ENCODE measurements around the gene SLC16A2.

Gene SLC16A2

GRCh38 chrX:74419864-74420195 is 1.5 kb upstream of the SLC16A2 start:
- TF ChIP-seq EZH2phosphoT487 (IDR thresholded peaks at IDR 0.05; ENCODE audit: borderline replicate concordance) (no peak), CTCF (conservative IDR thresholded peaks at IDR 0.05; ENCODE audit: low read length) (no peak)
- no peaks in the 10 kb centered on the region for H3K36me3 ChIP-seq (ENCODE audit: insufficient read depth, low read length)
- no peaks in the 10 kb centered on the region for H3K27me3 ChIP-seq (ENCODE audit: insufficient read depth, low read length, poor library complexity, severe bottlenecking)
- no peaks in the 10 kb centered on the region for H3K79me2 ChIP-seq (ENCODE audit: insufficient read depth, low read length)
- no peaks in the 10 kb centered on the region for H3K9me3 ChIP-seq (ENCODE audit: insufficient read depth, low read depth, low read length)
- peak overlapping the region; percentile 81 for H3K4me3 ChIP-seq (ENCODE audit: low read length, poor library complexity, severe bottlenecking)
- no peaks in the 10 kb centered on the region for H3F3A ChIP-seq (ENCODE audit: low read depth)
- no peaks in the 10 kb centered on the region for H3K9me2 ChIP-seq (replicated peaks; ENCODE audit: low read depth, low read length)
- no peaks in the 10 kb centered on the region for H3K4me1 ChIP-seq (ENCODE audit: insufficient read depth, low read length, poor library complexity, severe bottlenecking)
- H3K9ac ChIP-seq (ENCODE audit: low read depth, low read length, poor library complexity, severe bottlenecking) = peak overlapping the region; percentile 87
- H2AFZ ChIP-seq (ENCODE audit: low read length) = peak overlapping the region; percentile 92
- H3K4me2 ChIP-seq (ENCODE audit: low read depth, low read length, poor library complexity, severe bottlenecking) = peak overlapping the region; percentile 98
- no peaks in the 10 kb centered on the region for H4K20me1 ChIP-seq (ENCODE audit: insufficient read depth, low read length, poor library complexity, severe bottlenecking)

- peak overlapping the region; percentile 81 for H3K4me3 ChIP-seq (ENCODE audit: low read length, poor library complexity, severe bottlenecking)
- no peaks in the 10 kb centered on the region for H3K4me1 ChIP-seq (ENCODE audit: insufficient read depth, low read length, poor library complexity, severe bottlenecking)
- peak overlapping the region; percentile 98 for H3K4me2 ChIP-seq (ENCODE audit: low read depth, low read length, poor library complexity, severe bottlenecking)
- TF ChIP-seq EZH2phosphoT487 (IDR thresholded peaks at IDR 0.05; ENCODE audit: borderline replicate concordance) = no peak
- no peaks in the 10 kb centered on the region for H3F3A ChIP-seq (ENCODE audit: low read depth)
- no peaks in the 10 kb centered on the region for H3K9me3 ChIP-seq (ENCODE audit: insufficient read depth, low read depth, low read length)
- no peaks in the 10 kb centered on the region for H3K27me3 ChIP-seq (ENCODE audit: insufficient read depth, low read length, poor library complexity, severe bottlenecking)
- H4K20me1 ChIP-seq (ENCODE audit: insufficient read depth, low read length, poor library complexity, severe bottlenecking) = no peaks in the 10 kb centered on the region
- no peaks in the 10 kb centered on the region for H3K79me2 ChIP-seq (ENCODE audit: insufficient read depth, low read length)
- H3K9me2 ChIP-seq (replicated peaks; ENCODE audit: low read depth, low read length) = no peaks in the 10 kb centered on the region
- peak overlapping the region; percentile 87 for H3K9ac ChIP-seq (ENCODE audit: low read depth, low read length, poor library complexity, severe bottlenecking)
- peak overlapping the region; percentile 92 for H2AFZ ChIP-seq (ENCODE audit: low read length)
- H3K36me3 ChIP-seq (ENCODE audit: insufficient read depth, low read length) = no peaks in the 10 kb centered on the region
Observed at GRCh38 chrX:74420196-74421035, 877 bp upstream of the SLC16A2 start.

- Histone ChIP-seq H3K4me2 (ENCODE audit: low read depth, low read length, poor library complexity, severe bottlenecking) (peak overlapping the region; percentile 98), H3K36me3 (ENCODE audit: insufficient read depth, low read length) (no peaks in the 10 kb centered on the region), H3K4me1 (ENCODE audit: insufficient read depth, low read length, poor library complexity, severe bottlenecking) (no peaks in the 10 kb centered on the region), H2AFZ (ENCODE audit: low read length) (0 out of 2 replicates have a peak overlapping the region, but pooled peaks have one; percentile 92), H3K27me3 (ENCODE audit: insufficient read depth, low read length, poor library complexity, severe bottlenecking) (no peaks in the 10 kb centered on the region), H3K9me3 (ENCODE audit: insufficient read depth, low read depth, low read length) (no peaks in the 10 kb centered on the region), H4K20me1 (ENCODE audit: insufficient read depth, low read length, poor library complexity, severe bottlenecking) (no peaks in the 10 kb centered on the region), H3K9me2 (replicated peaks; ENCODE audit: low read depth, low read length) (no peaks in the 10 kb centered on the region), H3K79me2 (ENCODE audit: insufficient read depth, low read length) (no peaks in the 10 kb centered on the region), H3K9ac (ENCODE audit: low read depth, low read length, poor library complexity, severe bottlenecking) (no peak overlapping the region), H3K4me3 (ENCODE audit: low read length, poor library complexity, severe bottlenecking) (peak overlapping the region; percentile 81), H3F3A (ENCODE audit: low read depth) (no peaks in the 10 kb centered on the region)
- TF ChIP-seq EZH2phosphoT487 (IDR thresholded peaks at IDR 0.05; ENCODE audit: borderline replicate concordance) (no peak), CTCF (conservative IDR thresholded peaks at IDR 0.05; ENCODE audit: low read length) (no peak)
Observed at GRCh38 chrX:74421740-74422352, 553 bp downstream of the SLC16A2 start.

All from Loucy (cell line).